Right atrium auricular region (tissue), 2 donors: ENCODE results near the gene DHRS13. TPM values are rescaled to one million over a fixed set of nuclear protein-coding genes. Genes with fewer than 3 reads are reported as not detected.
"Not testable (repeated sequence)": the region's sequence is repeated elsewhere in the genome, so short reads cannot be mapped to it uniquely, and the experiment has no call there.

Experiments
- DNase-seq: peaks from one replicate; pipeline ENCODE4 v3.0.0-alpha.2; 2019; ENCODE audit warnings: low spot score
- H3K27ac ChIP-seq, 2 donors: fragments of 200-600 bp; sonication (generic); 1 replicate in 1 of 2; 2 replicates in 1 of 2; pipeline ENCODE4 v1.5.1; 2016 to 2019
- H3K27me3 ChIP-seq, 2 donors: fragments of 200-600 bp; sonication (generic); one replicate each; pipeline versions ENCODE4 v1.5.1 to v1.6.0; 2017 to 2019
- H3K36me3 ChIP-seq: fragments of 200-600 bp; sonication (generic); one replicate; pipeline ENCODE4 v1.5.1; 2016
- H3K4me1 ChIP-seq, 2 donors: fragments of 200-600 bp; sonication (generic); one replicate each; pipeline versions ENCODE4 v1.5.1 to v1.6.0; 2017 to 2019
- H3K4me3 ChIP-seq, 2 donors: fragments of 200-600 bp; sonication (generic); 1 replicate in 1 of 2; 2 replicates in 1 of 2; pipeline ENCODE4 v1.5.1; 2017 to 2019; ENCODE audit warnings: mild to moderate bottlenecking in 1 of 2, moderate library complexity in 1 of 2
- H3K9me3 ChIP-seq, 2 donors: fragments of 200-600 bp; sonication (generic); one replicate each; pipeline ENCODE4 v1.5.1; 2019
- CTCF ChIP-seq, 2 donors: fragments of 200-600 bp; sonication (generic); IDR thresholded peaks; one replicate each; pipeline ENCODE4 v1.5.1; 2019; ENCODE audit warnings: antibody characterized with exemption in 2 of 2
- total RNA-seq, 2 donors: library from RNA; depleted of rRNA; stranded (reverse); fragments of >200 nt; gene quantifications; one replicate each; pipeline ENCODE4 v1.1.0, GENCODE V29; 2016

The DHRS13 gene
- total RNA-seq, 2 donors from 2014 or later: 2.5 to 3.9 TPM

GRCh38 chr17:28906706-28907438, 4.0 kb upstream of the DHRS13 start:
- no peaks in the 10 kb centered on the region for H3K27me3 ChIP-seq
- TF ChIP-seq CTCF (IDR thresholded peaks at IDR 0.05): no peak
- H3K36me3 ChIP-seq: peaks cover 58% of the 10 kb centered on the region
- peak overlapping the region in 1 of 2 donors; percentile 61 for H3K27ac ChIP-seq
- H3K9me3 ChIP-seq: no peaks in the 10 kb centered on the region
- no peak for DNase-seq
- H3K4me1 ChIP-seq: peaks cover 0 to 40% of the 10 kb centered on the region in 2 donors
- H3K4me3 ChIP-seq: no peak overlapping the region

- H3K4me3 ChIP-seq: no peak overlapping the region
- H3K36me3 ChIP-seq: peaks cover 52% of the 10 kb centered on the region
- H3K27me3 ChIP-seq: no peaks in the 10 kb centered on the region
- no peak for DNase-seq
- TF ChIP-seq CTCF (IDR thresholded peaks at IDR 0.05): no peak
- no peaks in the 10 kb centered on the region for H3K9me3 ChIP-seq
- H3K27ac ChIP-seq: no peak overlapping the region
- H3K4me1 ChIP-seq: peaks cover 0 to 46% of the 10 kb centered on the region in 2 donors
Measured at GRCh38 chr17:28906276-28906675, 3.4 kb upstream of the DHRS13 start.

- Histone ChIP-seq H3K9me3 (no peaks in the 10 kb centered on the region), H3K4me1 (peaks cover 0 to 48% of the 10 kb centered on the region in 2 donors), H3K27ac (no peak overlapping the region), H3K4me3 (no peak overlapping the region), H3K27me3 (no peaks in the 10 kb centered on the region), H3K36me3 (peaks cover 37% of the 10 kb centered on the region)
- no peak for DNase-seq
- no peak for TF ChIP-seq CTCF (IDR thresholded peaks at IDR 0.05)
Measured at GRCh38 chr17:28904800-28905199, 1.9 kb upstream of the DHRS13 start.

GRCh38 chr17:28903546-28903841, 615 bp upstream of the DHRS13 start:
- H3K4me1 ChIP-seq: peaks cover 0 to 40% of the 10 kb centered on the region in 2 donors
- not testable (repeated sequence) for H3K27me3 ChIP-seq, H3K27ac ChIP-seq, H3K9me3 ChIP-seq, DNase-seq, H3K4me3 ChIP-seq
- peaks cover 24% of the 10 kb centered on the region for H3K36me3 ChIP-seq

GRCh38 chr17:28901866-28902818, 737 bp downstream of the DHRS13 start:
- peaks cover 12% of the 10 kb centered on the region for H3K36me3 ChIP-seq
- H3K4me3 ChIP-seq: peak overlapping the region; percentile 64
- no peak for TF ChIP-seq CTCF (IDR thresholded peaks at IDR 0.05)
- H3K27ac ChIP-seq: peak overlapping the region; percentile 74 to 77
- DNase-seq: no peak
- peaks cover 0 to 35% of the 10 kb centered on the region in 2 donors for H3K4me1 ChIP-seq
- H3K9me3 ChIP-seq: no peaks in the 10 kb centered on the region
- H3K27me3 ChIP-seq: no peaks in the 10 kb centered on the region
